HG02678 (cell line): ENCODE data around the gene CBLIF.
"Not testable (repeated sequence)": the region's sequence is repeated elsewhere in the genome, so short reads cannot be mapped to it uniquely, and the experiment has no call there.

Experiments
- ATAC-seq: cut with Tn5 transposase; IDR thresholded peaks from one replicate; pipeline ENCODE4 v1.9.1; 2021; ENCODE audit warnings: mild to moderate bottlenecking, moderate library complexity; ENCODE audit not compliant: unreplicated experiment

CBLIF gene

GRCh38 chr11:59801160-59801706 is 44.1 kb downstream of the CBLIF start:
- ATAC-seq = no peak

- no peak for ATAC-seq
These were observed 44.8 kb downstream of the CBLIF start for GRCh38 chr11:59800390-59801025.

GRCh38 chr11:59794417-59794816 is 50.9 kb downstream of the CBLIF start:
- no peak for ATAC-seq

GRCh38 chr11:59792507-59792906 is 52.8 kb downstream of the CBLIF start:
- no peak for ATAC-seq

GRCh38 chr11:59791639-59792038 is 53.7 kb downstream of the CBLIF start:
- ATAC-seq = no peak

- no peak for ATAC-seq
These were observed 57.5 kb downstream of the CBLIF start for GRCh38 chr11:59787816-59788215.

- no peak for ATAC-seq
These were observed 58.1 kb downstream of the CBLIF start for GRCh38 chr11:59787255-59787588.

- no peak for ATAC-seq
These were observed 59.5 kb downstream of the CBLIF start for GRCh38 chr11:59785818-59786217.

- not testable (repeated sequence) for ATAC-seq
These were observed 60.9 kb downstream of the CBLIF start for GRCh38 chr11:59784441-59784840.

GRCh38 chr11:59783632-59784090 is 61.6 kb downstream of the CBLIF start:
- no peak for ATAC-seq

- no peak for ATAC-seq
These were observed 63.2 kb downstream of the CBLIF start for GRCh38 chr11:59782080-59782479.

GRCh38 chr11:59779487-59779886 is 65.8 kb downstream of the CBLIF start:
- no peak for ATAC-seq
